A549 treated with dexamethasone at 1 μM for 4 hours (cell line): ENCODE results near the gene ALG3. TPM values are rescaled to one million over a fixed set of nuclear protein-coding genes. Genes with fewer than 3 reads are reported as not detected.

Source experiments
- total RNA-seq: library from RNA; stranded (reverse); fragments of 200-300 nt; extraction: Qiagen RNA extraction; gene quantifications from 5 replicates; pipeline ENCODE4 v1.2.3, GENCODE V29; 2022

Gene ALG3
- 53.0 to 83.1 TPM (median 72.0 TPM) in 5 replicates for total RNA-seq

DNA sequence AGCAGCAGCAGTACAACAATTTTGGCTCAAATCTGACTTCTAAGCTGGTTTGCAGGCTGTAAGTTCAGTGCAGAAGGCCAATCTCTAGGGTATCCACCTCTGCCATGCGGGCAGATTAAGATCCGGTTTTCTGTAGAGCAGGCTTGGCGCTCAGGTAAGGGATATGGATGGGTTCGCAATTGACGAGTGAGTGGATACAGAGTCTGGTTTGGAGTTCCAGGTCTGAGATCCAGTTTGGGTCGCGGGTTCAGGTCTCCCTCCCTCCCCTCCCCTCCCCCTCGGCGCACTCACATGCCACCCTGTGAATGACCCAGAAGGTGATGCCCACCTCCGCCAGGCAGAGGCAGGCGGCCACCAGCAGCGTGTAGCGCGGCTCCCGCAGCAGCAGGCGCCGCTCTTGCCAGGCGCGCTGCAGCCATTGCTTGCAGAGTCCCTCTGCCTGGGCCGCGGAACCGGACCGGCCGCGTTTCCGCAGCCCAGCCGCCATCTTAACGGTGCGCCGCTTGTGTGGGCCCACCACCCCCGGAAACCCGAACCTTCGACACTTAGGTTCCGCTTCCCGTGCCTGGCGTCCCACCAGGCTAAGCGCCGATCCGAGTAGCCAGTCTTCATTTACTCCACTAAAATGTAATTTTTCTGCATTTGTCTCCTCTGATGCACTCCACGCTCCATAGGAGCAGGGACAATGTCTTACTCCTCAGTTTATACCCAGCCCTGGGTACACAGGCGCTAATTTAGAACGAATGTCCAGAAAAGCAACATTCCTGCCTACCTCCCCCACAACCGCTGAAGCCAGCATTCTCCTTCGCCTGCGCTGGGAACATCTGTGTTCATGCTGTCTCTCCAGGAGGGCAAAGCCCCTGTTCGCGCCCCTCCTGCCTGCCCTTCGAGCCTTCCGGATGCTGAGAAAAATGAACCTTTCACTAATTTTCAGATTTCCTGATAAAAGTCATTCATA lies at the start of gene ALG3:
TSS of gene ALG3 (minus strand) at position 509 of the 958 bp plus-strand sequence. CDS start at position 487, 22 bp downstream.

DNA sequence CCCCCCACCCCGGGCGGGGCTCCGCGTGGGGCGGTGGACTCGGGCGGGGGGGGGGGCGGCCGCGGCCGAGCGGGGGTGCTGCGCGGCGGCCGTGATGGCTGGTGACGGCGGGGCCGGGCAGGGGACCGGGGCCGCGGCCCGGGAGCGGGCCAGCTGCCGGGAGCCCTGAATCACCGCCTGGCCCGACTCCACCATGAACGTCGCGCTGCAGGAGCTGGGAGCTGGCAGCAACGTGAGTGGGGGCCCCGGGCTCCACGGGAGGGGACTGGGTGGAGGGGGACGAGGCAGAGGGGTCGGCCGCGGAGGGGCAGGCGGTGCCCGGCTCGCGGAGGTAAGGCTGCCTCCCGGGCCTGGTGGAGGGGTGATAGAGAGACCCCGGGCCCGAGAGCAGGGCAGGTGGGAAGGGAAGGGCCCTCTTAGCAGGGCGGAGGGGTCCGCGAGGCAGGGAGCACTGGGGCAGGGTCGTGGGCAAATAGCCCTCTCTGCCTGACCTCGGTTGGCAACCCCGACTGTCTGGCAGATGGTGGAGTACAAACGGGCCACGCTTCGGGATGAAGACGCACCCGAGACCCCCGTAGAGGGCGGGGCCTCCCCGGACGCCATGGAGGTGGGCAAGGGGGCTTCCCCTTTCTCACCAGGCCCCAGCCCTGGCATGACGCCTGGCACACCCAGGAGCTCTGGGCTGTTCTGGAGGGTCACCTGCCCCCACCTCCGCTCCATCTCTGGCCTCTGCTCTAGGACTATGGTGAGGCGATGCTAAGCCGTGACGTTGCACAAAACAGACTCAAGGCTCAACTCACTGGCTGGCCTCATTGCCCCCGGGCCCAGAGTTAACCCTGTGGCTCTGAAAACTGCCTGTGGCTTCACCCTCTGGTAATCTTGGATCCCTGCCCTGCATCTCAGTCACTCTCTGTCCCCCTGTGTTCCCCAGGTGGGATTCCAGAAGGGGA lies 27.5 kb upstream of the ALG3 start, which contains the start of gene ECE2:
TSS of gene ECE2 (plus strand) at position 62 of the 950 bp plus-strand sequence. CDS start at position 194, 132 bp downstream.

GRCh38 chr3:184261270-184261853 lies 12.6 kb upstream of the ALG3 start, which contains the start of gene CAMK2N2:
Gene CAMK2N2, minus strand, starts transcription at chr3:184261553. Its CDS starts 268 bp downstream, at chr3:184261285.

DNA sequence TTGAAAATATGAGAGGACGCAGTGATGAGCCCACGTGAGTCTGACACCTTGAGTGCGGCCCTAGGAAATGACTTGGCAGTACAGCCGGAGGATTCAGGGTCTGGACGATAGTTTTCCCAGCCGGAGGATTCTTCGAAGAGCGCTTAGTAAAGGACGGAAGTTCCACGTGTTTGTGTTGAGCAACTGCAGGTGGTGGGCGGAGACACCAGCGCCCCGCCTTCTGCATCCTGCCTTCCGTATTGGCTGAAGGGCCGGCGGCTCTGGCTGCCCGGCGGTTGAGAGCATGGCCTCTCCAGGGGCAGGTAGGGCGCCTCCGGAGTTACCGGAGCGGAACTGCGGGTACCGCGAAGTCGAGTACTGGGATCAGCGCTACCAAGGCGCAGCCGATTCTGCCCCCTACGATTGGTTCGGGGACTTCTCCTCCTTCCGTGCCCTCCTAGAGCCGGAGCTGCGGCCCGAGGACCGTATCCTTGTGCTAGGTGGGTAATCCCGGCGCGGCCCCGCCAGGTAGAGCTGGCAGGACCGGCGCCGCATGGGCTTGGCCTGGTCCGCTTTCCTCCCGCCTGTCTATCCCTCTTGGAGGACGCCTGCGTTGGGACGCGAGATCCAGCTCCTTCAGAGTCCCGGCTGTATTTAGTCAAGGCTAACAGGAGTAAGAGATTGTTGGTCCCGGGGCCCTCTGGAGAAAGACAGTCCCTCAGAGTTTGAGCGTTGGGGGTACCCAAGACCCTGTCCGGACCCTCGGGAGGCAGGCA lies 827 bp upstream of the ALG3 start, which contains the start of gene EEF1AKMT4:
TSS of gene EEF1AKMT4 (plus strand) at position 261 of the 755 bp plus-strand sequence. CDS start at position 284, 23 bp downstream.

GRCh38 chr3:184229394-184230080 lies 19.2 kb downstream of the ALG3 start, which contains the start of gene VWA5B2:
Gene VWA5B2, plus strand, starts transcription at chr3:184229585. Its CDS starts 944 bp downstream, at chr3:184230529.

Other genes starting within 250 kb of the ALG3 start
- 11.5 to 17.2 TPM (median 16.5 TPM) in 5 replicates for gene ABCC5, start 231.1 kb downstream of the ALG3 start, total RNA-seq
- not detected in 5 replicates for gene HTR3D, start 217.2 kb downstream of the ALG3 start, total RNA-seq
- gene HTR3C, start 195.9 kb downstream of the ALG3 start, total RNA-seq: not detected in 5 replicates
- not detected in 5 replicates for gene HTR3E, start 151.9 kb downstream of the ALG3 start, total RNA-seq
- 24.7 to 26.9 TPM (median 26.3 TPM) in 5 replicates for gene EIF2B5, start 113.6 kb downstream of the ALG3 start, total RNA-seq
- 14.7 to 28.1 TPM (median 25.7 TPM) in 5 replicates for gene DVL3, start 93.6 kb downstream of the ALG3 start, total RNA-seq
- 277 to 297 TPM (median 292 TPM) in 5 replicates for gene AP2M1, start 74.1 kb downstream of the ALG3 start, total RNA-seq
- 30.0 to 37.4 TPM (median 33.1 TPM) in 5 replicates for gene ABCF3, start 62.8 kb downstream of the ALG3 start, total RNA-seq
- gene VWA5B2, start 19.4 kb downstream of the ALG3 start, total RNA-seq: 0.20 to 0.50 TPM (median 0.39 TPM) in 5 replicates
- 8.6 to 11.5 TPM (median 10.0 TPM) in 5 replicates for gene EEF1AKMT4, start 710 bp upstream of the ALG3 start, total RNA-seq
- gene CAMK2N2, start 12.6 kb upstream of the ALG3 start, total RNA-seq: 0.96 to 2.0 TPM (median 1.5 TPM) in 5 replicates
- gene ECE2, start 27.1 kb upstream of the ALG3 start, total RNA-seq: not detected in 5 replicates
- 257 to 391 TPM (median 283 TPM) in 5 replicates for gene PSMD2, start 50.3 kb upstream of the ALG3 start, total RNA-seq
- gene EIF4G1, start 65.6 kb upstream of the ALG3 start, total RNA-seq: 243 to 299 TPM (median 295 TPM) in 5 replicates
- 7.5 to 10.5 TPM (median 9.4 TPM) in 5 replicates for gene FAM131A, start 88.6 kb upstream of the ALG3 start, total RNA-seq
- gene CLCN2, start 112.6 kb upstream of the ALG3 start, total RNA-seq: 2.9 to 5.4 TPM (median 4.7 TPM) in 5 replicates
- 65.2 to 72.1 TPM (median 66.4 TPM) in 5 replicates for gene POLR2H, start 112.7 kb upstream of the ALG3 start, total RNA-seq
- 0.08 to 0.11 TPM in 2 of 5 replicates, not detected in the others for gene THPO, start 129.2 kb upstream of the ALG3 start, total RNA-seq
- gene CHRD, start 131.1 kb upstream of the ALG3 start, total RNA-seq: 0.19 to 0.29 TPM (median 0.23 TPM) in 5 replicates